Measurements from ENCODE around the gene GULP1. TPM values are rescaled to one million over a fixed set of nuclear protein-coding genes. Genes with fewer than 3 reads are reported as not detected.

GULP1 gene
- total RNA-seq, 4 donors from 2014 or later, result 13.4 to 20.0 (median 17.3) TPM

DNA sequence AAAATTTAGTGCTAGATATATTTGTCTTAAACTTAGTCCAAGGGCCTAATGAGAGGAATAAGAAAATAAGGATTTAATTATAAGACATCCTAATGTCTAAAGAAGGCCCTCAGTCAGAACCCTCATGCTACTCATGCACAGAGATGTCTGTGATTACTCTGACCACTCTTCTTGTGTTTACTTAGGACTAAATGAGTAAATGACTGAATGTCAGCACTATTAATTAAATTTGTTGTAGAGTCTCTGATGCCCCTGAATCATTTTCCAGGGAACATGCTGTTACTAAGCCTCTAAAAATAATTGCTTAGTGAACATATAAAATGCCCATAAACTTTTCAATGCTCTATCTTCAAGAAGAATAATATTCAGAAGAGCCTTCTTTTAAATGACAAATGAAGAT, 32.4 kb downstream of the GULP1 start:
- no peak overlapping the region for H3K4me3 ChIP-seq (ENCODE audit: low read depth, poor library complexity, severe bottlenecking)
- TF ChIP-seq POLR2A (IDR thresholded peaks at IDR 0.05), result no peak
- TF ChIP-seq CTCF (IDR thresholded peaks at IDR 0.05), result no peak
- DNase-seq (ENCODE audit: low spot score in 2 of 2), result no peak
- intact Hi-C loops (cut with DNase I; ENCODE audit: low total_unique reads), result no loop called here

- intact Hi-C loops (cut with DNase I; ENCODE audit: low total_unique reads), result no loop called here
- 70 to 85% methylated on average over 1 of the region's 1 CpG for WGBS, 2 donors
- H3K4me3 ChIP-seq (ENCODE audit: low read depth, poor library complexity, severe bottlenecking), result no peak overlapping the region
- TF ChIP-seq CTCF (IDR thresholded peaks at IDR 0.05) (no peak), POLR2A (IDR thresholded peaks at IDR 0.05) (no peak)
- no peak for DNase-seq (ENCODE audit: low spot score in 2 of 2)
Measured at GRCh38 chr2:188326290-188326668, 34.6 kb downstream of the GULP1 start.

DNA sequence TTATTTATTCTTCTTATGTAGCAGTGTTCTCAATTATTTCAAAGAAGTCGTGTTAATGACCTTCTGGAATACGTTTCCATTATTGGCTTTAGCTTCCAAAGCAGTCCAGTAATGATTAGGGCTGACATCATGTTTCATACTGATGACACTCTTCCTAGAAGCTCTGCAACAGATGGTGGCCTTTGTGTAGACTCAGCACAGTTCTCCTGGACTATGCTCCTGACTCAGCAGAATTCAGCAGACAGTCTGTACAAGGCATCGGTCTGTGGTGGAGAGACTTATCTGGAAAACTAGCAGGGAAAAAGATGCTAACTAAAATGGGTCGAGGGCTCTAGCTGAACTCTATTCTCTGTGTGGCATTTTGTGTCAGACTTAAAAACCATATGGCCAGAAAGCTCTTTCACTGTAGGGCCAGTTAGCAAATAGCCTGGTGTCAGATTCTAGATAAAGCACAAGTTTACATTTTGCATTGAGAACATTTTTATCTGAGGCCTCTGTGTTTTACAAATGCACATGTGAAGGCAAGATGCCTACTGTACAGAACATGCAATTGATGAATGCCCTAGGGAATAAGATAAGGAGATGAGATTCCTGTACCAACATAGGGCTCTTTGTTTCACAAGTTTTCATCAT, 35.1 kb downstream of the GULP1 start:
- no peak for DNase-seq (ENCODE audit: low spot score in 2 of 2)
- TF ChIP-seq CTCF (IDR thresholded peaks at IDR 0.05) (no peak), POLR2A (IDR thresholded peaks at IDR 0.05) (no peak)
- 80 to 85% methylated on average over 4 of the region's 4 CpGs for WGBS, 2 donors

GRCh38 chr2:188327518-188328213, 36.0 kb downstream of the GULP1 start:
- TF ChIP-seq POLR2A (IDR thresholded peaks at IDR 0.05) (no peak), CTCF (IDR thresholded peaks at IDR 0.05) (no peak)
- intact Hi-C loops (cut with DNase I; ENCODE audit: low total_unique reads), result no loop called here
- no peak overlapping the region for H3K4me3 ChIP-seq (ENCODE audit: low read depth, poor library complexity, severe bottlenecking)
- no peak for DNase-seq (ENCODE audit: low spot score in 2 of 2)

More for the DNA sequence above, 35.1 kb downstream of the GULP1 start:
- H3K4me3 ChIP-seq (ENCODE audit: low read depth, poor library complexity, severe bottlenecking), result no peak overlapping the region
- intact Hi-C loops (cut with DNase I; ENCODE audit: low total_unique reads), result no loop called here

DNA sequence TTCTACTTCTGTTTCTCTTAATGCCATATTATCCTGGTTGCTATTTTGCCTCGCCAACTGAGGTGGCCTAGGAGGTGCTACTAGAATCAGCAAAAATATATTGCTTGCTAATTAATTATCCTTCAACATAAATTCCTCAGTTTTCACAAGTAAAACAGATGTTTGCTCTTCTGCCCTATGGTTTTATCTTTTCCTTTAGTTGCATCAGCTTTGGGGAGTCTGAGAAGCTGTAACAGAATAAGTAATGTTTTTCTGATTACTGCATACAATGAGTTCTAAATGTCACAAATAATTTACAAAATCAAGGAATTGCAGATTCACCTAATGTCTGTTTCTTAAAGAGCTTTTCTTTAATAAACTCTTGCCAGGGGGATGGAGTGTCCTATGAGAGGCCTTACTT, 36.7 kb downstream of the GULP1 start:
- DNase-seq (ENCODE audit: low spot score in 2 of 2), result no peak
- TF ChIP-seq POLR2A (IDR thresholded peaks at IDR 0.05) (no peak), CTCF (IDR thresholded peaks at IDR 0.05) (no peak)
- H3K4me3 ChIP-seq (ENCODE audit: low read depth, poor library complexity, severe bottlenecking), result no peak overlapping the region
- intact Hi-C loops (cut with DNase I; ENCODE audit: low total_unique reads), result no loop called here
- 93 to 94% methylated on average over 1 of the region's 1 CpG for WGBS, 2 donors
